Left renal pelvis (tissue), 4 donors: Measurements from ENCODE around the gene KRTCAP2. TPM values are rescaled to one million over a fixed set of nuclear protein-coding genes. Genes with fewer than 3 reads are reported as not detected.

Source experiments
- DNase-seq, 4 donors: peaks; one replicate each; pipeline ENCODE4 v3.0.0-alpha.2; 2013; ENCODE audit warnings: low read depth in 4 of 4, low spot score in 3 of 4
- polyA plus RNA-seq, 4 donors: library from polyadenylated mRNA; unstranded; fragments of 120-200 nt; gene quantifications; one replicate each; pipeline ENCODE4 v1.2.1, GENCODE V29; 2013; ENCODE audit not compliant: insufficient read length in 4 of 4

The KRTCAP2 gene
- polyA plus RNA-seq, 4 donors = 139 to 182 (median 152) TPM

DNA sequence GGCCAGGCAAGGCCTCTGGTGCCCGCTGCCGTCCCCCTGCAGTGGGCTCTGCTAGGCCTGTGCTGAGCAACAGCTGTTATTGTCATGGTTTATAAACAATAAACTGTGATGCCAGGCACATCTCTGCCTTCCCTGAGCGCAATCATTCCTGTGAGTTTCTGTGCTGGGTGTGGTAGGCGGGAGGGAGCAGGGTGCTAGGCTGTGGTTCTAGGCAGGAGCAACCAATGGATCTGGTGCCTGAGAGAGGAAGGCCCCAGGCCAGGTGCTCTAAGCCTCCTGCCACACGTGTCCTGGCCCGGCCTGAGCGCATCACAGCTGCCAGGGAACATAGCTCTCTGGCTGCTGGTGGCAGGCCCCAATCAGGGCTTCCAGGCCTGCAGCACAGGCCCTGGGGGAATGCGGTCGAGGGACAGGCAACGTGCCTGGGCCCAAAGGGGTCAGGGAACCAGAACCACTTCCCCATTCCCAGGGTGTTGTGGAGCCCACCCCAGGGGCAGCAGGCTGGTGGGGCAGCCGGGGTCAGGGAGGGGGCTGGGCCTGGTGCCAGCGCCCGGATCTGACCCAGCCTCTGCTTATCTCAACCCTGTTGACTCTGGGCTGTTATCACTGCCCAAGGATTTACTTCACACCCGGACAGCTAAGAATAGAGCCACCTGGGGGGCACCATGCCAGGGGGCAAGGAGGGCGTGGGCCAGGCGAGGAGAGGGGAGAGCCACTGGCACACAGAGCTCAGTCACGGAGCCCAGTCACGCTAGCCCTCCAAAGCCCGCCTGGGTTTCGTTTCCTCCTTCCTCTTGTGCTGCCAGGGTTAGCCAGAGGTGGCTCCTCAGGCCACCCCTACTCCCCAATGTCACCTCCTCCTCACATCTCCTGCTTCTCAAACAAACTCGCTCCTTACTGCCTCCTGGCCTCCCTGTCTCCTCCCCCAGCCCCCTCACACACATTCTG lies 12.0 kb upstream of the KRTCAP2 start:
- DNase-seq = no peak

GRCh38 chr1:155184351-155184811 lies 11.3 kb upstream of the KRTCAP2 start:
- DNase-seq = no peak

DNA sequence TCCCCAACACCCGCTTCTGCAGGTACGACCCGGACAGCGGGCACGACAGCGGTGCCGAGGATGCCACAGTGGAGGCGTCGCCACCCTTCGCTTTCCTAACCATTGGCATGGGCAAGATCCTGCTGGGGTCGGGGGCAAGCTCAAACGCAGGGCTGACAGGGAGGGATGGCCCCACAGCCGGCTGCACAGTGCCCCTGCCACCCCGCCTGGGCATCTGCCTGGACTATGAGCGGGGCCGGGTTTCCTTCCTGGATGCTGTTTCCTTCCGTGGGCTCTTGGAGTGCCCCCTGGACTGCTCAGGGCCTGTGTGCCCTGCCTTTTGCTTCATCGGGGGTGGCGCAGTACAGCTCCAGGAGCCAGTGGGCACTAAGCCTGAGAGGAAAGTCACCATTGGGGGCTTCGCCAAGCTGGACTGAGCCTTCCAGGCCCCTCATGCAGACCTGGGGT lies 10.7 kb upstream of the KRTCAP2 start:
- no peak for DNase-seq

GRCh38 chr1:155182052-155182550 lies 9.0 kb upstream of the KRTCAP2 start:
- no peak for DNase-seq

- no peak for DNase-seq
These were observed 8.4 kb upstream of the KRTCAP2 start for GRCh38 chr1:155181371-155182051.

GRCh38 chr1:155179112-155180031 lies 6.3 kb upstream of the KRTCAP2 start:
- DNase-seq = no peak

DNA sequence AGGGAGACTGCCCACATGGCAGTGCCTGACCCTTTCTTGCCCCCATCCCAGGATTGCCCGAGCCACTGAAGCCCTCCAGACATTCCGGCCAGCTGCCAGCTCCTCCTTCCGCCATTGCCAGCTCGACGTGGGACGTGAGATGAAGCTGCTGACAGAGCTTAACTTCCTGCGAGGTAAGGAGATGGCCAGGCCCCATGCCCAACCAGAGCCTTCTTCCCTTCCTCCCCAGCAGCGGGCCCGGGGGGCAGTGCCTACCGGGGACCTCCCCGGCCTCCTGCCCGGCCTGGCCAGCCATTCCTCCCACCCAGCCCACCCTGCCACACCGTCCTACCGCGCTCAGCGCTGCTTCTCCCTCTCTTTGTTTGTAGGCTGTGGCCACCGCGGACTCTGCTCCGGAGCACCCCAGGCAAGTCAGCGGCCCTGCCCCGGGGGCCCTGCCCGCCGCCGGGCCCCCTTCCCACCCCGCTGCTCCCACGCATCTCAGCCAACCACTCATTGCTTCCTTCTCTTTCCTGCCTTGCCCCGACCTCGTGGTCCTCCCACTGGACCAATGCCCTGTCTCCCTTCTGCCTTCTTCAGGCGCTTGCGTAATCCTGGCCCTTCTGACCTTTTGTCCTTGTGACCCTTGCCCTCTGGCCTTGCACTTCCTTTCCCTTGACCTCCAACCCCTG lies 5.5 kb upstream of the KRTCAP2 start:
- DNase-seq = no peak

- no peak for DNase-seq
These were observed 4.8 kb upstream of the KRTCAP2 start for GRCh38 chr1:155177918-155178281.

DNA sequence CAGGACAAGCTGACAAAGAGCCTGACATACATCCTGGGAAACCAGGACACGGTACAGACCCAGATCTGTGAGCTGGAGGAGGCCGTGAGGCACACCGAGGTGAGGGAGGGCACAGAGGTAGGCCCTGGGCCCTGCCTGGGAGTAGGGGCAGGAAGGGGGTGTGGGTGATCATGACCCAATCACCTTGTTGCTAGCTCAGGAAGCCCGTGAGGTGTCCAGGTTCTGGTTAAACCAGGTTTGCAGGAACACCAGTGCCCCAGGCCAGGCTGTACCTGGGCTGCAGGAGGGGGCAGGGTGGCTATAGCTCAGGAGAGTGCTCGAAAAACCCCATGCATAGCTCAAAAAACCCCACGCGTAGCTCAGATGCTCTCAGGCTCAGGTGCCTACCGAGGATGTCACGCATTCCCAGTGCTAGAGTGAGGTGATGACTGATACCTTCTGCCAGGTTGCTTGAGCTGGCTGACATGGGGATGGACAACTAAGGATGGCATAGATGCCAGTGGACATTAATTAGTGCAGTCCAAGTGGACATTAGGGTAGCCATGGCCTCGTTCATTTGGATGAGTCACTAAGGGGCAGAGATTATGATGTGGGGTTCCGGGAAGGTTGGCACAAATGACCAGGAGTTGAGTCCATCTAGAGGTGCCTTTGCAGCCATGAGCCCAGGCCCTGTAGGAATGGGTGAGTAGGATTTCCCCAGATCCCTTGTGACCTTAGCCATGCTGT lies 4.3 kb upstream of the KRTCAP2 start:
- DNase-seq = no peak

GRCh38 chr1:155176544-155177071 lies 3.5 kb upstream of the KRTCAP2 start:
- no peak for DNase-seq

DNA sequence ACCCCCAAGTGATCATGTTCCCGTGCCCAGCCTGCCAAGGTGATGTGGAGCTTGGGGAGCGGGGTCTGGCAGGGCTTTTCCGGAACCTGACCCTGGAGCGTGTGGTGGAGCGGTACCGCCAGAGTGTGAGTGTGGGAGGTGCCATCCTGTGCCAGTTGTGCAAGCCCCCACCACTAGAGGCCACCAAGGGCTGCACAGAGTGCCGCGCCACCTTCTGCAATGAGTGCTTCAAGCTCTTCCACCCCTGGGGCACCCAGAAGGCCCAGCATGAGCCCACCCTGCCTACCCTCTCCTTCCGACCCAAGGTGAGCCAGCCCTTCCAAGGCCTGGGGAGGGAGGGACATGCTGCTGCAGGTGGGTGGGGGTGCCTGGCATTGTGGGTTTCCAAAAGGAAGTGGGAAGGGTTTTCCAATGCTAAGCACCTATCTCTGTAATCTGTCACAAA lies 2.8 kb upstream of the KRTCAP2 start:
- no peak for DNase-seq

DNA sequence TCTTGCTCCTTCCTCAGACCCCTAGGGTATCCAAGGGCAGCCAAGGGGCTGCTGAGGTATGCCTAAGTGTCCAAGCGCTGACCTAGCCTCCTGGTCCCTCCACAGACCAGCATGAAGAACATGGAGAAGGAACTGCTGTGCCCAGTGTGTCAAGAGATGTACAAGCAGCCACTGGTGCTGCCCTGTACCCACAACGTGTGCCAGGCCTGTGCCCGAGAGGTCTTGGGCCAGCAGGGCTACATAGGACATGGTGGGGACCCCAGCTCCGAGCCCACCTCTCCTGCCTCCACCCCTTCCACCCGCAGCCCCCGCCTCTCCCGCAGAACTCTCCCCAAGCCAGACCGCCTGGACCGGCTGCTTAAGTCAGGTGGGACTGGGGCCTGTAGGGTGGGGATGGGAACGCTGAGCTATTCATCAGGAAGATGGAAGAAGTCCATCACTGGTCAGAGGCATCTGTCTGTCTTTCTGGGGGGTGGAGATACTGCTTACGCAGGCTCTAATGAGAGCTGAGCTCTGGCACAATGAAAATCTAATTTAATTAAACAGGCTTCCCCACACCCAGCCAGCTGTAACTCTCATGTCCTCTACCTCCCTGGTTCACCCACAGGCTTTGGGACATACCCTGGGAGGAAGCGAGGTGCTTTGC lies 2.3 kb upstream of the KRTCAP2 start:
- DNase-seq = no peak

DNA sequence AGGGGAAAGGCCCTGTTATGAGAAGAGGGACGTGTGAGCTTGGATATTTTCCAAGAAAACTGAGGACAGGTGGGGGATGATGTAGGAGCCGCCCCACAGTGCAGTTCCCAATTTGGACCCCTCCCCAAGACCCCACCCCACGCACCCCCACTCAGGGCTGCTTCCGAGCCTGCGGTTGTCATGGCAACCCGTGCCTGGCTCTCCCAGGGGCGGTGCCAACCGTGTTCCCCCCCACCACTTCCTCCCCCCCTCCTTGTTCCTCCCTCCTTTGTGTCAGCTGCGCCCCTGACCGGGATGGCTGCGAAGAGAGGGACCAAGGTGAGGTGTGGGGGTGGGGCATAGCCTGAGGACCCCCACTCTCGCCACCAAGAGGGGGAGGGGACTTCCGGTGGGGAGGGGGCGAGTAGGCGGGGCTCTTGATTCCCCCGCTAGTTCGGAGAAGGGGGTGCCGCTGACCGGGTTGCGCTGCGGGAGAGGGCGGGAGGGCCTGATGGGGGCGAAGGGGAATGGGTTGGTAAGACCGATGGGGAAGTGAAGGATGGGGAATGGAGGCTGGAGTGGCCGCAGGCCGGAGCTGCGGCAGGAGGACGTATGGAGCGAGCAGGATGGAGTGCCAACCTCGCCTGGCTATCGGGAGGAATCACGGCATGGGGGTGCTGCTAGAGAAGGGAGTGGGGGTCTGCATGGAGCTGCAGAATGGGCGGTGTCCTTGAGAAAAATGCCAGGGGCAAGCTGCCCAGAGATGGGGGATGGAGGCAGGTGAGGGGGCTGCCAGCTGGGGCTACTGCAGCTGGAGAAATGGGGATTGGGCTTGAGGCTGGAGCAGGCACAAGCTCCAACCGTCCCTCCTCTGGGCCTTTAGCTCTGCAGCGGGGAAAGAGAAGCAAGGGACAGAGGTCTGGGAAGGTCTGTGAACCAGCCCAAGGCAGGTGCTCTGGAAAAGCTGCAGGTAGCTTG lies 1.5 kb upstream of the KRTCAP2 start:
- DNase-seq = no peak

GRCh38 chr1:155173478-155174323 lies 597 bp upstream of the KRTCAP2 start, which contains the start of gene TRIM46:
TSS of gene TRIM46 (plus strand) at chr1:155173849. CDS start at chr1:155173967, 118 bp downstream.
- DNase-seq = no peak

DNA sequence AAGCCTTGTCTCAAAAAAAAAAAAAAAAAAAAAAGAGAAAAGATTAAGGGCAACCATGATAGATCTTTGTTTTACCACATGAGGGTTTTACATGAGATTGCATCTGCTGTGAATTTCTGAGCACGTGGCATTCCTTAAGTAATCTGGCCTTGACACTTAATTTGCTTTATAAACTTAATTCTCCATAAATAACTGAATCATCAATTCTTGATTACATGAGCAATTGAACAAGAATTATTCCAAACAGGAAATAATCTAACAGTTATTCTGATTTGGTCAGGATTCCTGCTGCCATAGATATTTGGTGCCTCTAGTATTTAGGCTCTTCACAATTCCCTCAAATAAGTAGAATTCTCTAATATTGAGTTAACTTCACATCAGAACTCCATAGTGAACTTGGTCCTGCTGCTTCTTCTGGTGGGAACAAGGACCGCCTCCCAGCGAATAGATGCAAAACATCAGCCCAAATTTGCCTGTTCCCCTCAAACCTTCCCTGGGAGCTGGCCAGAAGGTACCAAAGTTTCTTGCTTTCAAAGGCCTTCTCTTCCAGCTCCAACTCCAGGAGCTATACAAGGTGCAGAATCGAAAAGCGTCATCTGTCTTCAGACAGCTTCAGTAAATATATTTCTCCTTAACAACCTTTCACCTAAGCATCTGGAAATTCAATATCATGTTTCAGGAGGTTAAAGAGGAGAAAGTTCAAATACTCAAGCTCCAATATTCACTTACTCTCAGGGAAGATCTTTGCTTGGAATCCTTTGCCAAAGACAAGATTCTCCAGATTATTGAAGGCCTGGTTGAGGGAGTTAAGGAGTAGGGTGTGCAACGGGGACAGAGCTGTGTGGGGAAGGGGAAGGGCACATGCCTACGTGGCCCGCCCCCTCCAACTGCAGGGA lies 1.0 kb downstream of the KRTCAP2 start:
- DNase-seq = no peak
